GM23338 (cell line): Measurements from ENCODE around the gene KCNT2. TPM values are rescaled to one million over a fixed set of nuclear protein-coding genes. Genes with fewer than 3 reads are reported as not detected.

Experiments
- ATAC-seq: fragments of 200-7000 bp; cut with Tn5 transposase; 3 replicates; pipeline ENCODE4 v1.9.1; 2020
- DNase-seq: peaks from one replicate; pipeline ENCODE4 v3.0.0-alpha.2; 2015; ENCODE audit warnings: low spot score
- H2AFZ ChIP-seq: fragments of 200-600 bp; sonication (generic); 2 replicates; pipeline ENCODE4 v1.8.0; 2016; ENCODE audit warnings: antibody characterized with exemption, mild to moderate bottlenecking, moderate library complexity
- H3F3A ChIP-seq: fragments of 200-600 bp; sonication (generic); replicated peaks from 2 replicates; pipeline ENCODE4 v1.8.0; 2017; ENCODE audit warnings: antibody characterized with exemption, mixed run types, low read depth
- H3K27ac ChIP-seq: fragments of 200-600 bp; sonication (generic); 2 replicates; pipeline ENCODE4 v1.6.1; 2016; ENCODE audit warnings: low read depth
- H3K27me3 ChIP-seq: fragments of 200-600 bp; sonication (generic); 2 replicates; pipeline ENCODE4 v1.8.0; 2016; ENCODE audit warnings: mild to moderate bottlenecking, mixed run types, moderate library complexity; ENCODE audit not compliant: insufficient read depth
- H3K36me3 ChIP-seq: fragments of 200-600 bp; sonication (generic); 2 replicates; pipeline ENCODE4 v1.8.0; 2016; ENCODE audit warnings: mild to moderate bottlenecking; ENCODE audit not compliant: insufficient read depth
- H3K4me1 ChIP-seq: fragments of 200-600 bp; sonication (generic); 2 replicates; pipeline ENCODE4 v1.8.0; 2016; ENCODE audit warnings: mild to moderate bottlenecking, moderate library complexity; ENCODE audit not compliant: insufficient read depth
- H3K4me2 ChIP-seq: fragments of 200-600 bp; sonication (generic); 2 replicates; pipeline ENCODE4 v1.7.1; 2017; ENCODE audit warnings: mixed run types
- H3K4me3 ChIP-seq: fragments of 200-600 bp; sonication (generic); 2 replicates; pipeline ENCODE4 v1.6.1; 2016; ENCODE audit warnings: mixed run types
- H3K79me2 ChIP-seq: fragments of 200-600 bp; sonication (generic); replicated peaks from 2 replicates; pipeline ENCODE4 v1.8.0; 2017; ENCODE audit warnings: mild to moderate bottlenecking; ENCODE audit not compliant: insufficient read depth
- H3K9me2 ChIP-seq: fragments of 200-600 bp; sonication (generic); 2 replicates; pipeline ENCODE4 v1.8.0; 2017; ENCODE audit not compliant: insufficient read depth
- H4K20me1 ChIP-seq: fragments of 200-600 bp; sonication (generic); replicated peaks from 2 replicates; pipeline ENCODE4 v1.8.0; 2017; ENCODE audit warnings: mild to moderate bottlenecking; ENCODE audit not compliant: insufficient read depth
- H3K27ac Mint-ChIP-seq: 2 replicates; pipeline ENCODE4 v1.8.0; 2020; ENCODE audit warnings: inconsistent platforms, mild to moderate bottlenecking, moderate library complexity, mixed read lengths
- H3K27me3 Mint-ChIP-seq: 3 replicates; pipeline ENCODE4 v1.8.0; 2022; ENCODE audit warnings: low read depth, mild to moderate bottlenecking, moderate library complexity, mixed read lengths, inconsistent platforms; ENCODE audit not compliant: insufficient read depth, poor library complexity
- H3K36me3 Mint-ChIP-seq: 3 replicates; pipeline ENCODE4 v1.8.0; 2021; ENCODE audit warnings: low read depth, mild to moderate bottlenecking, inconsistent platforms, moderate library complexity, mixed read lengths
- H3K4me1 Mint-ChIP-seq: 3 replicates; pipeline ENCODE4 v1.8.0; 2020; ENCODE audit warnings: mild to moderate bottlenecking, inconsistent platforms, mixed read lengths
- H3K4me3 Mint-ChIP-seq: 3 replicates; pipeline ENCODE4 v1.8.0; 2021; ENCODE audit warnings: moderate library complexity, mild to moderate bottlenecking, inconsistent platforms, mixed read lengths
- H3K9me3 Mint-ChIP-seq: 3 replicates; pipeline ENCODE4 v1.8.0; 2020; ENCODE audit warnings: moderate library complexity, mild to moderate bottlenecking, inconsistent platforms, mixed read lengths
- CTCF ChIP-seq, 2 experiments: fragments of 200-600 bp in 1 of 2; sonication (generic) in 1 of 2; conservative IDR thresholded peaks; 2 replicates each; pipeline versions ENCODE4 v1.5.1 to v1.6.1; 2016 to 2017; ENCODE audit warnings: antibody characterized with exemption in 2 of 2, low read depth in 2 of 2, mild to moderate bottlenecking in 2 of 2, moderate library complexity in 1 of 2
- EZH2 ChIP-seq: fragments of 200-600 bp; sonication (generic); IDR thresholded peaks from one replicate; pipeline ENCODE4 v1.8.0; 2017; ENCODE audit warnings: antibody characterized with exemption, mild to moderate bottlenecking, low read depth; ENCODE audit not compliant: unreplicated experiment
- EZH2phosphoT487 ChIP-seq: fragments of 200-600 bp; sonication (generic); IDR thresholded peaks from one replicate; pipeline ENCODE4 v1.8.1; 2018; ENCODE audit warnings: antibody characterized with exemption; ENCODE audit not compliant: unreplicated experiment
- JUNB ChIP-seq: IDR thresholded peaks from one replicate; pipeline ENCODE4 v1.6.1; 2016; ENCODE audit warnings: antibody characterized with exemption; ENCODE audit not compliant: unreplicated experiment
- NANOG ChIP-seq: IDR thresholded peaks from 2 replicates; pipeline ENCODE4 v1.6.1; 2016; ENCODE audit warnings: antibody characterized with exemption, borderline replicate concordance
- POLR2AphosphoS5 ChIP-seq: IDR thresholded peaks from 2 replicates; pipeline ENCODE4 v1.6.1; 2016; ENCODE audit warnings: antibody characterized with exemption, low read depth
- REST ChIP-seq: IDR thresholded peaks from one replicate; pipeline ENCODE4 v1.6.1; 2018; ENCODE audit warnings: antibody characterized with exemption; ENCODE audit not compliant: unreplicated experiment
- STAT1 ChIP-seq: IDR thresholded peaks from one replicate; pipeline ENCODE4 v1.6.1; 2016; ENCODE audit warnings: antibody characterized with exemption; ENCODE audit not compliant: unreplicated experiment
- ZNF114 ChIP-seq: fragments of 250-450 bp; sonication (Bioruptor Pico); IDR thresholded peaks from 2 replicates; pipeline ENCODE4 v1.5.0; 2020; ENCODE audit warnings: mild to moderate bottlenecking, moderate library complexity
- ZNF331 ChIP-seq: fragments of 250-450 bp; sonication (Bioruptor Pico); IDR thresholded peaks from 2 replicates; pipeline ENCODE4 v1.5.0; 2020; ENCODE audit warnings: low read depth, mild to moderate bottlenecking, moderate library complexity
- ZNF462 ChIP-seq: fragments of 250-450 bp; sonication (Bioruptor Pico); IDR thresholded peaks from 2 replicates; pipeline ENCODE4 v1.5.0; 2020; ENCODE audit warnings: mild to moderate bottlenecking, moderate library complexity
- polyA plus RNA-seq: library from polyadenylated mRNA; unstranded; fragments of >200 nt; fragmentation: Nextera tagmentation; extraction: Ambion mirVana; gene quantifications from 2 replicates; pipeline ENCODE4 v1.2.1, GENCODE V29; 2016
- total RNA-seq: library from RNA; depleted of rRNA; stranded (reverse); fragments of >200 nt; shearing (Covaris generic); gene quantifications from 2 replicates; pipeline ENCODE4 v1.2.3, GENCODE V29; 2014

KCNT2 gene
- total and polyA plus RNA-seq, 2 experiments from 2014 or later = 5.4 to 13.4 TPM

- no peak for TF ChIP-seq REST
- TF ChIP-seq JUNB = no peak
Measured at GRCh38 chr1:196433000-196433399, 175.2 kb downstream of the KCNT2 start (continued).

- Histone ChIP-seq H3F3A (no peaks in the 10 kb centered on the region), H3K79me2 (no peaks in the 10 kb centered on the region), H3K4me2 (no peak overlapping the region), H3K27ac (no peak overlapping the region), H3K36me3 (no peaks in the 10 kb centered on the region), H3K9me2 (no peaks in the 10 kb centered on the region; the same call in 1 of the 2 replicates), H3K4me3 (no peak overlapping the region), H3K4me1 (no peaks in the 10 kb centered on the region), H4K20me1 (no peaks in the 10 kb centered on the region), H3K27me3 (no peaks in the 10 kb centered on the region), H2AFZ (no peak overlapping the region)
- no peak for TF ChIP-seq EZH2phosphoT487
- TF ChIP-seq ZNF114 (CRISPR knock-in tag) = no peak
- no peak for TF ChIP-seq NANOG
- no peak for TF ChIP-seq ZNF331 (CRISPR knock-in tag)
- TF ChIP-seq EZH2 = no peak
- no peak for TF ChIP-seq STAT1
- TF ChIP-seq ZNF462 (CRISPR knock-in tag) = no peak
- no peak for TF ChIP-seq JUNB
- no peak for TF ChIP-seq CTCF (conservative IDR thresholded peaks at IDR 0.05; ENCODE audit: low read depth in 2 of 2)
- TF ChIP-seq POLR2AphosphoS5 = no peak
- no peaks in the 10 kb centered on the region for H3K9me3 Mint-ChIP-seq
- ATAC-seq (no peak), DNase-seq (no peak)
- H3K36me3 Mint-ChIP-seq = no peaks in the 10 kb centered on the region; the same call in 2 of the 3 replicates
- H3K4me3 Mint-ChIP-seq = no peak overlapping the region
- H3K27ac Mint-ChIP-seq = no peak overlapping the region
- no peaks in the 10 kb centered on the region for H3K27me3 Mint-ChIP-seq
- H3K4me1 Mint-ChIP-seq = no peaks in the 10 kb centered on the region; the same call in 2 of the 3 replicates
Measured at GRCh38 chr1:196427976-196428734, 180.1 kb downstream of the KCNT2 start.
